A673 (cell line): Measurements from ENCODE around the gene DAB1. TPM values are rescaled to one million over a fixed set of nuclear protein-coding genes. Genes with fewer than 3 reads are reported as not detected.

ENCODE experiments used
- BruUV-seq: library from RNA; stranded (reverse); fragments of 400-500 nt; replicated peaks from 2 replicates; lab custom pipeline; 2021; lab: Mats Ljungman, UMichigan
- CTCF ChIA-PET: fragments of 300-600 bp; sonication (Branson Sonifier 250); formaldehyde crosslinking; loops from one replicate; lab custom pipeline; 2022; ENCODE audit warnings: antibody characterized with exemption; lab: Charles Lee
- POLR2A ChIA-PET: fragments of 300-600 bp; sonication (Branson Sonifier 250); formaldehyde crosslinking; loops from one replicate; lab custom pipeline; 2022; ENCODE audit warnings: antibody characterized with exemption; ENCODE audit not compliant: low non-redundant PET; lab: Charles Lee
- DNase-seq: peaks from one replicate; pipeline ENCODE4 v3.0.0-alpha.2; 2015; ENCODE audit warnings: low spot score
- H3K27ac ChIP-seq: fragments of 200-600 bp; sonication (generic); 2 replicates; pipeline ENCODE4 v1.5.1; 2016; ENCODE audit warnings: mixed run types, low read depth, mild to moderate bottlenecking, mixed read lengths, antibody characterized with exemption, low read length; ENCODE audit not compliant: poor library complexity, severe bottlenecking
- H3K27me3 ChIP-seq: fragments of 200-600 bp; sonication (generic); replicated peaks from 2 replicates; pipeline ENCODE4 v1.6.1; 2017; ENCODE audit warnings: mixed run types, low read depth, mild to moderate bottlenecking, mixed read lengths, antibody characterized with exemption, low read length; ENCODE audit not compliant: insufficient read depth, poor library complexity
- H3K36me3 ChIP-seq: fragments of 200-600 bp; sonication (generic); 2 replicates; pipeline ENCODE4 v1.6.1; 2016; ENCODE audit warnings: mixed run types, mild to moderate bottlenecking, mixed read lengths, antibody characterized with exemption, low read length; ENCODE audit not compliant: insufficient read depth, poor library complexity, severe bottlenecking
- H3K4me1 ChIP-seq: fragments of 200-600 bp; sonication (generic); 2 replicates; pipeline ENCODE4 v1.6.1; 2017; ENCODE audit warnings: mixed run types, mild to moderate bottlenecking, mixed read lengths, antibody characterized with exemption, low read length; ENCODE audit not compliant: insufficient read depth, poor library complexity, severe bottlenecking
- H3K4me3 ChIP-seq: fragments of 200-600 bp; sonication (generic); 2 replicates; pipeline ENCODE4 v1.5.1; 2016; ENCODE audit warnings: low read depth, mixed run types, mild to moderate bottlenecking, mixed read lengths, low read length; ENCODE audit not compliant: poor library complexity, severe bottlenecking
- H3K9me3 ChIP-seq: fragments of 200-600 bp; sonication (generic); 2 replicates; pipeline ENCODE4 v1.6.1; 2016; ENCODE audit warnings: mixed run types, low read depth, mild to moderate bottlenecking, mixed read lengths, antibody characterized with exemption, low read length; ENCODE audit not compliant: poor library complexity, severe bottlenecking
- EZH2 ChIP-seq: fragments of 200-600 bp; sonication (generic); IDR thresholded peaks from 2 replicates; pipeline ENCODE4 v1.6.1; 2017; ENCODE audit warnings: borderline replicate concordance, low read depth, mild to moderate bottlenecking, mixed read lengths, antibody characterized with exemption, low read length; ENCODE audit not compliant: poor library complexity, severe bottlenecking
- intact Hi-C: fragments of 100-400 bp; cut with micrococcal nuclease; formaldehyde crosslinking; loops from one replicate; pipeline ENCODE4 v1.10.0; 2022; ENCODE audit not compliant: unreplicated experiment
- total RNA-seq: library from RNA; stranded (reverse); gene quantifications from 2 replicates; pipeline ENCODE4 v1.2.3, GENCODE V29; 2021
- TF ChIP-seq, protein P1 (sequence below): fragments of 300-800, 200-600 bp; sonication (generic); conservative IDR thresholded peaks from 2 replicates; pipeline ENCODE4 v1.5.1; 2017; ENCODE audit warnings: low read depth, mild to moderate bottlenecking, antibody characterized with exemption, low read length, moderate library complexity, mixed read lengths

The DAB1 gene
- total RNA-seq, 1 experiment from 2014 or later = 112 TPM

DNA sequence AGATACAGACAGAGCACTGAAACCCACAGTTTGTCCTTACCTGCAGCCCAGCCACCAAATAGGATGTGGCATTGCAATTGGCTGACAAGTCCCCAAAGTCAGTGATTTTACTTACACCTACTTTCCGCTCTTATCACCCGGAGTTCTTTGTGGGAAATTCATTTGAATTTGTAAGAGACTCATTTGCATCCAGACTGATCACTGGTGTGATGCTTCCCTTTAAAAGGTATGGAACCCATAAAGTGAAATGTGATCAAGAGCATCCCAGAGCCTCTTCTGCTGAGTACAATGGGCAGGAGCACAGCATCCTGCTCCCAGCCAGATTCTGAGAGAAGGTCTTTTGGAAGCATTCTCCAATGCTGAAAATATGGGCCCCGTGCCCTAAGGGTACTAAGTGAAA, 161.4 kb downstream of the DAB1 start:
- BruUV-seq = no TSS peak
- H3K9me3 ChIP-seq = no peaks in the 10 kb centered on the region
- TF ChIP-seq, protein P1, sequence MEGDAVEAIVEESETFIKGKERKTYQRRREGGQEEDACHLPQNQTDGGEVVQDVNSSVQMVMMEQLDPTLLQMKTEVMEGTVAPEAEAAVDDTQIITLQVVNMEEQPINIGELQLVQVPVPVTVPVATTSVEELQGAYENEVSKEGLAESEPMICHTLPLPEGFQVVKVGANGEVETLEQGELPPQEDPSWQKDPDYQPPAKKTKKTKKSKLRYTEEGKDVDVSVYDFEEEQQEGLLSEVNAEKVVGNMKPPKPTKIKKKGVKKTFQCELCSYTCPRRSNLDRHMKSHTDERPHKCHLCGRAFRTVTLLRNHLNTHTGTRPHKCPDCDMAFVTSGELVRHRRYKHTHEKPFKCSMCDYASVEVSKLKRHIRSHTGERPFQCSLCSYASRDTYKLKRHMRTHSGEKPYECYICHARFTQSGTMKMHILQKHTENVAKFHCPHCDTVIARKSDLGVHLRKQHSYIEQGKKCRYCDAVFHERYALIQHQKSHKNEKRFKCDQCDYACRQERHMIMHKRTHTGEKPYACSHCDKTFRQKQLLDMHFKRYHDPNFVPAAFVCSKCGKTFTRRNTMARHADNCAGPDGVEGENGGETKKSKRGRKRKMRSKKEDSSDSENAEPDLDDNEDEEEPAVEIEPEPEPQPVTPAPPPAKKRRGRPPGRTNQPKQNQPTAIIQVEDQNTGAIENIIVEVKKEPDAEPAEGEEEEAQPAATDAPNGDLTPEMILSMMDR = no peak
- no peak for TF ChIP-seq EZH2
- ChIA-PET POLR2A (no interaction called here), CTCF (no interaction called here)
- DNase-seq = no peak
- intact Hi-C loops = no loop called here
- H3K36me3 ChIP-seq = peaks cover 4% of the 10 kb centered on the region
- H3K4me3 ChIP-seq = no peak overlapping the region
- H3K27ac ChIP-seq = no peak overlapping the region
- H3K27me3 ChIP-seq = no peaks in the 10 kb centered on the region
- peaks cover 29% of the 10 kb centered on the region for H3K4me1 ChIP-seq

DNA sequence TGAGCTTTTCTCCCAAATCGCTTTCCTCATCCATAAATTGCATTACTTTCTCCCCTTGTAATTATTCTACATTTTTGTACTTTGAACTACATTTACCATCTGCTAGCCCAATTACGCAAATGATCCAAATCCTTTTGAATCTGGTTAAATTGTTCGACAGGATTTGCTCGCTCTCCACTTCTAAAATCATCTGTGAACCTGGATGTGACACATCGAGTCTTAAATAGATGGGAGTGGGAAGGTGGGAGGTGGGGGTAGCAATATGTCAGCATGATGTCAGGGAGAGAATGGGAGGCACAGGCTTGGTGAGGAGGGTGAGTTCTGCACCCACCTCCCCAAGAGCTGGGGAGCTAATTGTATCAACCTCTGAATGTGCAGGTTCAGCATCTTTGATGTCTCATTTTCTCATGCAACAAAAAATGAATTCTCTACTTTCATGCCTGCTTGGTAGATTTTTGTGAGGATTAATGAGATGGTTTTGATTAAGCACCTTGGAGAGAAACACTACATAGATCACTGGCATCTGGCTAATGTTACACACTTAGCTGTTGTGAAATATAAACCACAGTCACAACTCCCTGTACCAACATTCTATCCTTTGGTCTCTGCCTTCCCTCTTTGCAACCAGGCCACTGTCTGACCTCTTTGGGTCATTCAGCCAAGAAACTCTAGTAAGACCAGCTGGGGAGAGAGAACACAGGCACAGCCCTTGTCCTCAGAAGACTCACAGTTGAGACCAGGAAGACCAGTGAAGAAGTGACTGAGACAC, 165.1 kb downstream of the DAB1 start:
- no peaks in the 10 kb centered on the region for H3K27me3 ChIP-seq
- no peak overlapping the region for H3K27ac ChIP-seq
- POLR2A ChIA-PET = no interaction called here
- no peak for TF ChIP-seq EZH2
- TF ChIP-seq, protein P1 = no peak
- CTCF ChIA-PET = no interaction called here
- intact Hi-C loops = no loop called here
- no peaks in the 10 kb centered on the region for H3K9me3 ChIP-seq
- H3K4me1 ChIP-seq = peaks cover 34% of the 10 kb centered on the region
- no peak for DNase-seq
- BruUV-seq = no TSS peak
- H3K4me3 ChIP-seq = no peak overlapping the region
- no peaks in the 10 kb centered on the region for H3K36me3 ChIP-seq

DNA sequence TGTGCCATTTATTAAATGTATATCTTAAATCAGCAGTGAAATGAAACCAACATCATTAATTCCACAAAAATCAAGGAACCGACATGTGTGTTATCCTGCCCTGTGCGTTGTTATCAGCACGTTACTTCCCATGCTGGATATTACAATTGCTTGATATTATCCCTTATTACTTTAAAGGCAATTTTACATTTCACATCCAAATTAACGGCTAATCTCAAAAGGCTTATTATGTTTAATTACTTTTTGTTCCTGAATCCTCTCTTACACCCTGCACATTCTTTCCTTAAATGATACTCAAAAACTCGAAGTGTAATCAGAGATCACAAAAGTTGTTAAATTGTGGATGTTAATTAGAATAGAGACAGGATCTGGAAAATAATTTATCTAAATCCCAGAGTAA, 167.9 kb downstream of the DAB1 start:
- CTCF ChIA-PET = no interaction called here
- no peak for TF ChIP-seq EZH2
- TF ChIP-seq, protein P1 = no peak

More for the DNA sequence above, 167.9 kb downstream of the DAB1 start:
- Histone ChIP-seq H3K27ac (no peak overlapping the region), H3K9me3 (no peaks in the 10 kb centered on the region), H3K27me3 (no peaks in the 10 kb centered on the region), H3K4me1 (peaks cover 57% of the 10 kb centered on the region), H3K36me3 (no peaks in the 10 kb centered on the region), H3K4me3 (no peak overlapping the region)
- BruUV-seq = no TSS peak
- intact Hi-C loops = no loop called here
- POLR2A ChIA-PET = no interaction called here
- no peak for DNase-seq
